PFSK-1 (cell line): ENCODE results near the gene WDR45B.

ENCODE experiments used
- FOXP2 ChIP-seq: optimal IDR thresholded peaks from 2 replicates; pipeline ENCODE3; 2011; ENCODE audit warnings: borderline replicate concordance, control low read depth, inconsistent platforms; ENCODE audit not compliant: insufficient read depth; ENCODE audit errors: extremely low read length, extremely low read depth
- POLR2AphosphoS5 ChIP-seq: IDR thresholded peaks from 2 replicates; pipeline ENCODE4 v1.6.1; 2012; ENCODE audit warnings: low read depth, mild to moderate bottlenecking, control low read depth, low read length, moderate library complexity
- REST ChIP-seq, 2 experiments: IDR thresholded peaks; 2 replicates each; pipeline versions ENCODE4 v1.6.1 to v1.8.0; 2011 to 2012; ENCODE audit warnings: low read depth in 2 of 2, low read length in 2 of 2, control low read depth in 1 of 2, inconsistent platforms in 1 of 2, mild to moderate bottlenecking in 1 of 2, moderate library complexity in 1 of 2; ENCODE audit not compliant: insufficient read depth in 1 of 2
- SIN3A ChIP-seq: IDR thresholded peaks from 2 replicates; pipeline ENCODE4 v1.6.1; 2012; ENCODE audit warnings: mild to moderate bottlenecking, low read length, moderate library complexity, borderline replicate concordance; ENCODE audit not compliant: insufficient read depth
- TAF1 ChIP-seq: IDR thresholded peaks from 2 replicates; pipeline ENCODE4 v1.6.1; 2012; ENCODE audit warnings: low read length, control low read depth, borderline replicate concordance; ENCODE audit not compliant: insufficient read depth

Gene WDR45B

DNA sequence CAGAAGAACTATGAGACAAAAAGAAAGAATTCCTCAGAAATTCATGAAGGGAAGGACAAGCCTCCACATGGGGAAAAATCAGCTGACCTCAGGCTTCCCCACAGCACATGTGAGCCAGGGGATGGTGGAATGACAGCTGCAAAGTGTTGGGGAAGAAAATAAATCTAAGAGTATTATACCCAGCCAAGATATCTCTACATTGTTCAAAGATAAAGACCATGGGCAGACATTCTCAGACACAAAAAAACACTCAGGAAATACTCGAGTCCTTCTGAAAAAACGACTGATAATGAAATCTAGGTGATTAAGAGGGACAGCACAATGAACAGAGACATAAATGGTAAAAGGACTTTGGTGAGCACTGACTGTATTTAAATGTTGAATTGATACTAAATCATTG lies 46.4 kb upstream of the WDR45B start:
- TF ChIP-seq SIN3A (no peak), REST (IDR thresholded peaks at IDR 0.05; ENCODE audit: insufficient read depth in 1 of 2, low read depth in 2 of 2, low read length in 2 of 2) (no peak)

DNA sequence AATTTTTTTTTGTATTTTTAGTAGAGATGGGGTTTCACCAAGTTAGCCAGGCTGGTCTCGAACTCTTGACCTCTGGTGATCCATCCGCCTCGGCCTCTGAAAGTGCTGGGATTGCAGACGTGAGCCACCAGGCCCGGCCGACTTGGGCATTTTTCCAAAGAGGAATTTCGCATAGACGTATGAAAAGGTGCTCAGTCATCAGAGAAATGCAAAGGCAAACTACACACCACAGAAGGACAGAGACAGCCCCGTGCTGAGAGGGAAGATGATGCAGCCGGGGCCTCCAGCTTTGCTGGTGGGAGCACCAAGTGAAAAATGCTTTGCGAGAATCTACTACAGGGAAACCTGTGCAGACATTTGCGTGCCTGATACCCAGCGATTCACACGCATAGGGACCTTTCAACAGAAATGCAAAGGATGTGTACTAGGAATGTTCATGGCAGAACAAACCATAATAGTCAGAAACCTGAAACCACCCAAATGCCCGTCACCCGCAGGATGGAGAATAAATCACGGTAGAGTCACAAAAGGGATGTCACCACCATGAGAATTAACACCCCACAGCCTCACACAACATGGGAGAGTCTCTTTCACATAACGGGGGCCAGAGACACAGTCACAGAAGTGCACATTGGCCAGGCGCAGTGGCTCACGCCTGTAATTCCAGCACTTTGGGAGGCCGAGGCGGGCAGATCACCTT lies 45.1 kb upstream of the WDR45B start:
- TF ChIP-seq SIN3A = no peak
- no peak for TF ChIP-seq REST (IDR thresholded peaks at IDR 0.05; ENCODE audit: insufficient read depth in 1 of 2, low read depth in 2 of 2, low read length in 2 of 2)
- no peak for TF ChIP-seq FOXP2
- no peak for TF ChIP-seq TAF1
- TF ChIP-seq POLR2AphosphoS5 = no peak

GRCh38 chr17:82692268-82692667 lies 44.0 kb upstream of the WDR45B start:
- no peak for TF ChIP-seq SIN3A
- no peak for TF ChIP-seq TAF1
- no peak for TF ChIP-seq POLR2AphosphoS5
- TF ChIP-seq FOXP2 = no peak
- TF ChIP-seq REST (IDR thresholded peaks at IDR 0.05; ENCODE audit: insufficient read depth in 1 of 2, low read depth in 2 of 2, low read length in 2 of 2) = no peak

DNA sequence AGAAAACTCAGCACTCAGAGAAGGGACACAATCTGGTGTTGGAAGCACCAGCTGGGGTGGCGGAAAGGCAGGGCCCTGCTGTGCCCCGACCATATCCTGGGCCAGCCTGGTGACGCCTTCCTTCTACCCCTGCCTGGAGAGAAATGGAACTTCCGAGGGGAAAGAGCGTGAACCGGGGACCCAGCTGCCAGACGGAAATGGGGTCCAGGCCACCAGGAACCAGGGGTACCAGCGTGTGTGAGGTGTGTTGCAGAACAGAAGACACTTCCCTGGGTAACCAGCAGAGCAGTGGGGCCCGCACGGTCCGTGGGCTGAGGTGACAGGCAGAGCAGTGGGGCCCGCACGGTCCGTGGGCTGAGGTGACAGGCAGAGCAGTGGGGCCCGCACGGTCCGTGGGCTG lies 43.5 kb upstream of the WDR45B start:
- no peak for TF ChIP-seq TAF1
- no peak for TF ChIP-seq REST (IDR thresholded peaks at IDR 0.05; ENCODE audit: insufficient read depth in 1 of 2, low read depth in 2 of 2, low read length in 2 of 2)
- TF ChIP-seq SIN3A = no peak
- TF ChIP-seq POLR2AphosphoS5 = no peak
- no peak for TF ChIP-seq FOXP2
